OCI-M2 (cell line): ENCODE results near the gene PEX5.
"Not testable (repeated sequence)": the region's sequence is repeated elsewhere in the genome, so short reads cannot be mapped to it uniquely, and the experiment has no call there.

Experiments used
- DNase-seq: peaks from one replicate; lab custom pipeline; 2025; ENCODE audit not compliant: unreplicated experiment; lab: John Stamatoyannopoulos, UW

PEX5 gene

GRCh38 chr12:7210642-7211151, 21.2 kb downstream of the PEX5 start:
- no peak for DNase-seq

DNA sequence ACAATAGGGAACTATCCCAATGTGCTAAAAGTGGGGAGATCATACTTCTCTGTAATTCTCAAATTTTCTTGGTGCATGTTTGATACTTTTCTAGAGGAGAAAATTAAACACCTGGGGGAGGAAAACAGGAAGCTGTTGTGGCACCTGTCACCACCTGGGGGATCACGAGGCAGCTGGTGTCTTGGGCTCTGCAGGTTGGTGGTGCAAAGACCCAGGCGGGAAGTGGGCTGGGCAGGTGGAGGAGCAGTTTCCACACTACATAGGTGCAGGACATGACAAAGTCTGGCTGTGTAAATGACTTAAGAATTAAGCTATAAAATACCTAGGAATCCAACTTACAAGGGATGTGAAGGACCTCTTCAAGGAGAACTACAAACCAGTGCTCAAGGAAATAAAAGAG, 23.2 kb downstream of the PEX5 start:
- DNase-seq, result no peak

DNA sequence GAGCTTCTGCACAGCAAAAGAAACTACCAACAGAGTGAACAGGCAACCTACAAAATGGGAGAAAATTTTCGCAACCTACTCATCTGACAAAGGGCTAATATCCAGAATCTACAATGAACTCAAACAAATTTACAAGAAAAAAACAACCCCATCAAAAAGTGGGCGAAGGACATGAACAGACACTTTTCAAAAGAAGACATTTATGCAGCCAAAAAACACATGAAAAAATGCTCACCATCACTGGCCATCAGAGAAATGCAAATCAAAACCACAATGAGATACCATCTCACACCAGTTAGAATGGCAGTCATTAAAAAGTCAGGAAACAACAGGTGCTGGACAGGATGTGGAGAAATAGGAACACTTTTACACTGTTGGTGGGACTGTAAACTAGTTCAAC, 24.3 kb downstream of the PEX5 start:
- not testable (repeated sequence) for DNase-seq

GRCh38 chr12:7217475-7218069, 28.1 kb downstream of the PEX5 start:
- DNase-seq, result no peak

DNA sequence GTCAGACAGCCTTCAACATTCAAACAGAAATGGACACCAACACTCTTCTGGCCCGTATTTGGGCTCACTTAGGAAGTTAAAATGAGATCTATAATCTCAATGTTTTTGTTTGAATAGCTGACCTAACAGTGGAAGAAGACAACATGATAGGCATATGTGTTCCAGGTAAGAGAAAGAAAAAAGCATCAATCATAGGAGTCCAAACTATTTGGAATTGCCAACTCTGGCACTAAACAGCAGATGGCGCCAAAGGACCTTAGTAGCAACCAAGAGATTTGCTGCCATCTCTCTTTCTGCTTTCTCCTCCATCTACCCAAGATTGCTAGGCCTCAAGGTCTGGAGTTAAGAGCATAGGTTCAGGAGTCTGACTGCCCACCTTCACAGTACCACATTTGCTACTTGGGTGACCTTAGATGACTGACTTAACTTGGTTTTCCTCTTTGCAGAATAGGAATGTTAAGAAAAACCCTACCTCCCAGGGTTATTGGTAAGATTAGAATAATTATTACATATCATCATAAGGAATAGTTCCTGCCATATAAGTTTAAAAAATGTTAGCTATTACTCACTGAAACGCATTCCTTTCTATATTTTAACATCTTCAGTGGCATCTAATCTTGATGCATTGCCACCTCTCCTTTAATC, 30.2 kb downstream of the PEX5 start:
- DNase-seq, result peak; percentile 36

DNA sequence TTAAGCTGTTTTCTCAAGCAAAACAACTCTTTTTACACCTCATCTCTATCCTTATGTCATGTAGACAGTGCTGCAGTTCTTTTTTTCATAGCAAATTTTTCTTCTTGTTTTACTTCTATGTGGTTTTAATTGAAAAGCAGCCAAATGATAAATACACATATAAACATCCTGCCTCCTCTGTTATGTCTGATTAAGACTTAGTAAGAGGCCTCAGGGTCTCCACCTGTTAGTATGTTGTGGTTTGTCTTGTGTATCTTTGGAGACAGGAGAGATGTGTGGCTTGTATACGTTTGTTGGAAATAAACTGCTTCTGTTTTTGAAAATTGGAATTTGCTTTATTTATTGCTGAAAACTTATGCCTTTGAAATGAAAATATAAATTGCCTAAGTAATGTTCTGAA, 32.0 kb downstream of the PEX5 start:
- DNase-seq, result no peak

DNA sequence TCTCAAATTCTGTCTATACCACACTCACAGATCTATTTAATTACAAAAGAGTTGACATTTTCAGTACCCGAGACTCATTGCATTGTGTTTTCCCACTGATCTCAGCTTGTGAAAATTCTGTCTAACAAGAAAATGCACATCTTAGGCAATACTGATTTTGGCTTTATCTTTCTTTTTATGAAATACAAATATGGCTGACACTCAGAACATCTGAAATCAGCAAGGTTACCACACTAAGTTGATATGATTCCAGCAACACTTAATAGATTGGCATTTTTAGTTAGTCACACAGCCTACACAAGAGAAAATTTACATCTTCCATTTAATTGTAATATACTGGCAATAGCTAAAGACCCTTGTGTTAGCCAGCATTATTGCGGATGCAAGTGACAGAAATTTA, 40.3 kb downstream of the PEX5 start:
- no peak for DNase-seq

GRCh38 chr12:7241404-7242005, 52.0 kb downstream of the PEX5 start:
- DNase-seq, result no peak

DNA sequence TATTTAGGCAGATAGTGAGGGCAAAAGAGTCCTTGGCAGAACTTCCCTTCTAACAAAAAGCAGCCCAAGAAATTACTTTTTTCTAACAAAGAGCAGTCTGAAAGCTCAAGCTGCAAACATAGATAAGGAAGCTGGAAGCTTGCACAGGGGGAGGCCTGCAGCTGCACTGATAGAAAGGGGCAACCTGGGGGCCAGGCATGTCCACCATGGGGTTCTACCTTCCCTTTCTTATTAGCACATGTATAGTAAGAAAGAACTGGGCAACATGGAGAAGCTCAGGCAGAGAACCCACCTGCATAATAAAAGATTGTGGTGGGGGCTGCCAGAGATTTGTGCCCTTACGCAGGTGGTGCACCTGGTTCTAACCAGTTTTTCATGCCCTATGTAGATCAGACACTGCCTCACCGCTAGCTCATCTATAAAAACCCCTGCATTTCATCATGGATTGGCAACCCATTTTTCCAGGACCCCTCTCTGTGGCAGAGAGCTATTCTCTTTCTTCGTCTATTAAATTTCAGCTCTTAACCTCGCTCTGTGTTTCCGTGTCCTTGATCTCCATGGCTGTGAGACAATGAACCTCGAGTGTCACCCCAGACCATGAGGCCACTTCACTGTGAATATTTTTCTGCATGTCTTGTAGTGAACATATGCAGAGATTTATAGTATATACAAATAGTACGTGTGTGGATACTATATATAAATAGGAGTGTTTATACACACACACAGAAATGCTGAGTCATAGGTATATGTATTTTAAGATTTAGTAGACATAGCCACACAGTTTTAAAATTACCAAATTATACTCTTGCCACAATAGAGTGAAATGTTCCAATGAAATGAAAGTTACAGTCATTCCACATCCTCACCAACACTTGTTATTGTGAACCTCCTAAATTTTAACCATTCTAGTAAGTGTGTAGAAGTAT, 53.0 kb downstream of the PEX5 start:
- DNase-seq, result peak; percentile 11

GRCh38 chr12:7251328-7251996, 62.0 kb downstream of the PEX5 start:
- not testable (repeated sequence) for DNase-seq

DNA sequence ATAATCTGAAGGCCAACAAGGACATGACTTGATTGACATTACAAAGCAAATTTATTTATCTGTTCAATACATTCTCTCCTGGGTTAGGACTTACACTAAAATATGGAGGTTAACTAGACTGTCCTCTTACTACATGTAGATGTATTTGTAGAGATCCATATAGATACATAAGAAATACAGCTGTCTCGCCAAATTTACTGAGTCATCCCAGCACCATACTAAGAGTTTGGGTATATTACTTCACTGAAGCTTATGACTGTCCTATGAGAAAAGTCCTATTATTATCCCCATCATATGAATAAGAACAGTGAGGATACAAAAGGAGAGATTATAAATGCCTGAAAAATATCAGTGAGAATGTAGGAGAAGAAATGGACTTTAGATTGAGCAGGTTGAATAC, 69.6 kb downstream of the PEX5 start:
- no peak for DNase-seq
